ENCODE data around the gene TSC1.

DNA sequence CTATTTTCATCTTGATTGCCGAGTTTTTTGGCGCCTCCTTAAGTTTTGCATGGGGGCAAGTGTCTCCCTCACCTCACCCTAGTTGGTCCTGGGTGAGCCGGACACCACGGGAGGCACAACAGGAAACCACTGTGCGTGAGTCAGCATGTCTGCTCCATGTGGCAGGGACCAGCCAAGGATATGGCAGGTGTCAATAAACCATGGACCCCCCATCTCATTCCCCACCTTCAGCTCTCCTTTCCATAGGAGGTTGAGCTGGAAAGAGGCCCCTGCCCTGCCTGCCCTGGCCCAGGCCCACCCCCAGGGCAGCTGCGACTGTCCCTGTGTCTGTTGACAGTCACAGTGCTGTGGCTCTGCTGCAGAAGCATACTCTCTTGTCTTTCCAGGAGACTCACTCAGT, 62.6 kb downstream of the TSC1 start:
- TF ChIP-seq, protein P1, sequence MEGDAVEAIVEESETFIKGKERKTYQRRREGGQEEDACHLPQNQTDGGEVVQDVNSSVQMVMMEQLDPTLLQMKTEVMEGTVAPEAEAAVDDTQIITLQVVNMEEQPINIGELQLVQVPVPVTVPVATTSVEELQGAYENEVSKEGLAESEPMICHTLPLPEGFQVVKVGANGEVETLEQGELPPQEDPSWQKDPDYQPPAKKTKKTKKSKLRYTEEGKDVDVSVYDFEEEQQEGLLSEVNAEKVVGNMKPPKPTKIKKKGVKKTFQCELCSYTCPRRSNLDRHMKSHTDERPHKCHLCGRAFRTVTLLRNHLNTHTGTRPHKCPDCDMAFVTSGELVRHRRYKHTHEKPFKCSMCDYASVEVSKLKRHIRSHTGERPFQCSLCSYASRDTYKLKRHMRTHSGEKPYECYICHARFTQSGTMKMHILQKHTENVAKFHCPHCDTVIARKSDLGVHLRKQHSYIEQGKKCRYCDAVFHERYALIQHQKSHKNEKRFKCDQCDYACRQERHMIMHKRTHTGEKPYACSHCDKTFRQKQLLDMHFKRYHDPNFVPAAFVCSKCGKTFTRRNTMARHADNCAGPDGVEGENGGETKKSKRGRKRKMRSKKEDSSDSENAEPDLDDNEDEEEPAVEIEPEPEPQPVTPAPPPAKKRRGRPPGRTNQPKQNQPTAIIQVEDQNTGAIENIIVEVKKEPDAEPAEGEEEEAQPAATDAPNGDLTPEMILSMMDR (IDR thresholded peaks at IDR 0.05), result no peak
- TF ChIP-seq EZH2 (IDR thresholded peaks at IDR 0.05), result no peak

Measured in neural progenitor cell (in vitro differentiated cells).